Neural cell (in vitro differentiated cells): Measurements from ENCODE around the gene CASZ1.

Experiments
- EP300 ChIP-seq: fragments of 450-650 bp; conservative IDR thresholded peaks from 2 replicates; pipeline ENCODE4 v1.6.1; 2014; ENCODE audit warnings: antibody characterized with exemption, mild to moderate bottlenecking, moderate library complexity; ENCODE audit not compliant: poor library complexity, severe bottlenecking
- EZH2 ChIP-seq: fragments of 200-600, 300-800 bp; shearing (Covaris generic), sonication (generic); IDR thresholded peaks from 2 replicates; pipeline ENCODE4 v1.6.1; 2014; ENCODE audit warnings: antibody characterized with exemption, low read length, borderline replicate concordance, mild to moderate bottlenecking; ENCODE audit not compliant: insufficient read depth, poor library complexity, severe bottlenecking
- MXI1 ChIP-seq: fragments of 450-650 bp; conservative IDR thresholded peaks from 2 replicates; pipeline ENCODE4 v1.6.1; 2014; ENCODE audit warnings: antibody characterized with exemption, mild to moderate bottlenecking; ENCODE audit not compliant: poor library complexity, severe bottlenecking
- POLR2AphosphoS5 ChIP-seq: IDR thresholded peaks from 2 replicates; pipeline ENCODE4 v1.6.1; 2012
- SMC3 ChIP-seq: fragments of 450-650 bp; conservative IDR thresholded peaks from 2 replicates; pipeline ENCODE4 v1.6.1; 2014; ENCODE audit warnings: antibody characterized with exemption, mild to moderate bottlenecking, moderate library complexity; ENCODE audit not compliant: poor library complexity
- TF ChIP-seq, protein P1 (sequence below): fragments of 450-650 bp; IDR thresholded peaks from 2 replicates; pipeline ENCODE4 v1.5.1; 2014; ENCODE audit warnings: antibody characterized with exemption, mild to moderate bottlenecking, moderate library complexity; ENCODE audit not compliant: poor library complexity, severe bottlenecking
- TF ChIP-seq, protein P2 (sequence below): IDR thresholded peaks from 2 replicates; pipeline ENCODE4 v1.6.1; 2012; ENCODE audit warnings: borderline replicate concordance

DNA sequence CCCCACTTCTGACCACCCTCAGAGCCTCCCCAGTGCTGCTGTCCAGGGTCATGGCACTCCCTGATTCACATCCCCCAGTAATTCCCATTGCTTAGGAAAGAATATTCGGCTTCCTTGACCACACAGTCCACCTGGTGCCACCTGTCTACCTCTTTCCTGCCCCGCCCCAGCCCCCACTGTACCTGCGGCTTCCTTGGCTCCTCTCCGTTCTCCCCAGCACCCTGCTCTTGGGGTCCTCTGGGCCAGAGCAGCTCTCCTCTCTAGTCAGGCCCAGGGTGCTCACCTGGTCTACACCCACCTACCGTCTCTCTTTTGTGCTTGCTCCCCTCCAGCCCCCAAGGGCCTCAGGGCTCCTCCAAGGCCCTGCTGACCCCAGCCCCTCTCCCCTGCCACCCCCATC lies 179.1 kb downstream of the CASZ1 start:
- TF ChIP-seq EP300 (no peak), EZH2 (no peak), POLR2AphosphoS5 (no peak), MXI1 (no peak), SMC3 (no peak)
- TF ChIP-seq, protein P1, sequence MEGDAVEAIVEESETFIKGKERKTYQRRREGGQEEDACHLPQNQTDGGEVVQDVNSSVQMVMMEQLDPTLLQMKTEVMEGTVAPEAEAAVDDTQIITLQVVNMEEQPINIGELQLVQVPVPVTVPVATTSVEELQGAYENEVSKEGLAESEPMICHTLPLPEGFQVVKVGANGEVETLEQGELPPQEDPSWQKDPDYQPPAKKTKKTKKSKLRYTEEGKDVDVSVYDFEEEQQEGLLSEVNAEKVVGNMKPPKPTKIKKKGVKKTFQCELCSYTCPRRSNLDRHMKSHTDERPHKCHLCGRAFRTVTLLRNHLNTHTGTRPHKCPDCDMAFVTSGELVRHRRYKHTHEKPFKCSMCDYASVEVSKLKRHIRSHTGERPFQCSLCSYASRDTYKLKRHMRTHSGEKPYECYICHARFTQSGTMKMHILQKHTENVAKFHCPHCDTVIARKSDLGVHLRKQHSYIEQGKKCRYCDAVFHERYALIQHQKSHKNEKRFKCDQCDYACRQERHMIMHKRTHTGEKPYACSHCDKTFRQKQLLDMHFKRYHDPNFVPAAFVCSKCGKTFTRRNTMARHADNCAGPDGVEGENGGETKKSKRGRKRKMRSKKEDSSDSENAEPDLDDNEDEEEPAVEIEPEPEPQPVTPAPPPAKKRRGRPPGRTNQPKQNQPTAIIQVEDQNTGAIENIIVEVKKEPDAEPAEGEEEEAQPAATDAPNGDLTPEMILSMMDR, result no peak
- TF ChIP-seq, protein P2, sequence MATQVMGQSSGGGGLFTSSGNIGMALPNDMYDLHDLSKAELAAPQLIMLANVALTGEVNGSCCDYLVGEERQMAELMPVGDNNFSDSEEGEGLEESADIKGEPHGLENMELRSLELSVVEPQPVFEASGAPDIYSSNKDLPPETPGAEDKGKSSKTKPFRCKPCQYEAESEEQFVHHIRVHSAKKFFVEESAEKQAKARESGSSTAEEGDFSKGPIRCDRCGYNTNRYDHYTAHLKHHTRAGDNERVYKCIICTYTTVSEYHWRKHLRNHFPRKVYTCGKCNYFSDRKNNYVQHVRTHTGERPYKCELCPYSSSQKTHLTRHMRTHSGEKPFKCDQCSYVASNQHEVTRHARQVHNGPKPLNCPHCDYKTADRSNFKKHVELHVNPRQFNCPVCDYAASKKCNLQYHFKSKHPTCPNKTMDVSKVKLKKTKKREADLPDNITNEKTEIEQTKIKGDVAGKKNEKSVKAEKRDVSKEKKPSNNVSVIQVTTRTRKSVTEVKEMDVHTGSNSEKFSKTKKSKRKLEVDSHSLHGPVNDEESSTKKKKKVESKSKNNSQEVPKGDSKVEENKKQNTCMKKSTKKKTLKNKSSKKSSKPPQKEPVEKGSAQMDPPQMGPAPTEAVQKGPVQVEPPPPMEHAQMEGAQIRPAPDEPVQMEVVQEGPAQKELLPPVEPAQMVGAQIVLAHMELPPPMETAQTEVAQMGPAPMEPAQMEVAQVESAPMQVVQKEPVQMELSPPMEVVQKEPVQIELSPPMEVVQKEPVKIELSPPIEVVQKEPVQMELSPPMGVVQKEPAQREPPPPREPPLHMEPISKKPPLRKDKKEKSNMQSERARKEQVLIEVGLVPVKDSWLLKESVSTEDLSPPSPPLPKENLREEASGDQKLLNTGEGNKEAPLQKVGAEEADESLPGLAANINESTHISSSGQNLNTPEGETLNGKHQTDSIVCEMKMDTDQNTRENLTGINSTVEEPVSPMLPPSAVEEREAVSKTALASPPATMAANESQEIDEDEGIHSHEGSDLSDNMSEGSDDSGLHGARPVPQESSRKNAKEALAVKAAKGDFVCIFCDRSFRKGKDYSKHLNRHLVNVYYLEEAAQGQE, result no peak
